HG03103 (cell line): ENCODE measurements around the gene SLC39A8.

Experiments used
- ATAC-seq: cut with Tn5 transposase; IDR thresholded peaks from one replicate; pipeline ENCODE4 v1.9.1; 2021; ENCODE audit warnings: low read depth; ENCODE audit not compliant: unreplicated experiment

The SLC39A8 gene

GRCh38 chr4:102342404-102343074 is 2.7 kb downstream of the SLC39A8 start:
- ATAC-seq: no peak

- ATAC-seq: no peak
These were observed 4.1 kb downstream of the SLC39A8 start for GRCh38 chr4:102341201-102341600.

GRCh38 chr4:102339018-102339417 is 6.3 kb downstream of the SLC39A8 start:
- ATAC-seq: no peak

GRCh38 chr4:102338405-102338804 is 6.9 kb downstream of the SLC39A8 start:
- ATAC-seq: no peak

GRCh38 chr4:102335616-102336015 is 9.7 kb downstream of the SLC39A8 start:
- no peak for ATAC-seq

- no peak for ATAC-seq
These were observed 10.7 kb downstream of the SLC39A8 start for GRCh38 chr4:102334624-102335023.

GRCh38 chr4:102333787-102334186 is 11.5 kb downstream of the SLC39A8 start:
- ATAC-seq: no peak

- no peak for ATAC-seq
These were observed 17.2 kb downstream of the SLC39A8 start for GRCh38 chr4:102328045-102328444.

- ATAC-seq: no peak
These were observed 18.3 kb downstream of the SLC39A8 start for GRCh38 chr4:102326951-102327350.

GRCh38 chr4:102324730-102325129 is 20.6 kb downstream of the SLC39A8 start:
- no peak for ATAC-seq

GRCh38 chr4:102322736-102323135 is 22.5 kb downstream of the SLC39A8 start:
- ATAC-seq: no peak

- ATAC-seq: peak; percentile 89
These were observed 23.9 kb downstream of the SLC39A8 start for GRCh38 chr4:102321260-102321995.

GRCh38 chr4:102319594-102319993 is 25.7 kb downstream of the SLC39A8 start:
- ATAC-seq: no peak

- ATAC-seq: no peak
These were observed 26.8 kb downstream of the SLC39A8 start for GRCh38 chr4:102318526-102318925.

- no peak for ATAC-seq
These were observed 27.2 kb downstream of the SLC39A8 start for GRCh38 chr4:102318105-102318504.

GRCh38 chr4:102317459-102317858 is 27.8 kb downstream of the SLC39A8 start:
- no peak for ATAC-seq

- no peak for ATAC-seq
These were observed 28.7 kb downstream of the SLC39A8 start for GRCh38 chr4:102316585-102316984.

- ATAC-seq: no peak
These were observed 29.8 kb downstream of the SLC39A8 start for GRCh38 chr4:102315532-102315931.

- no peak for ATAC-seq
These were observed 32.9 kb downstream of the SLC39A8 start for GRCh38 chr4:102312417-102312816.

- ATAC-seq: no peak
These were observed 33.4 kb downstream of the SLC39A8 start for GRCh38 chr4:102311912-102312311.

GRCh38 chr4:102311407-102311806 is 33.9 kb downstream of the SLC39A8 start:
- ATAC-seq: no peak
